OCI-M2 (cell line): ENCODE data around the gene CPT1B.
A peak's percentile ranks its signal among the peaks of the same experiment; 100 is the strongest.

ENCODE experiments used
- DNase-seq: peaks from one replicate; lab custom pipeline; 2025; ENCODE audit not compliant: unreplicated experiment; lab: John Stamatoyannopoulos, UW

CPT1B gene

DNA sequence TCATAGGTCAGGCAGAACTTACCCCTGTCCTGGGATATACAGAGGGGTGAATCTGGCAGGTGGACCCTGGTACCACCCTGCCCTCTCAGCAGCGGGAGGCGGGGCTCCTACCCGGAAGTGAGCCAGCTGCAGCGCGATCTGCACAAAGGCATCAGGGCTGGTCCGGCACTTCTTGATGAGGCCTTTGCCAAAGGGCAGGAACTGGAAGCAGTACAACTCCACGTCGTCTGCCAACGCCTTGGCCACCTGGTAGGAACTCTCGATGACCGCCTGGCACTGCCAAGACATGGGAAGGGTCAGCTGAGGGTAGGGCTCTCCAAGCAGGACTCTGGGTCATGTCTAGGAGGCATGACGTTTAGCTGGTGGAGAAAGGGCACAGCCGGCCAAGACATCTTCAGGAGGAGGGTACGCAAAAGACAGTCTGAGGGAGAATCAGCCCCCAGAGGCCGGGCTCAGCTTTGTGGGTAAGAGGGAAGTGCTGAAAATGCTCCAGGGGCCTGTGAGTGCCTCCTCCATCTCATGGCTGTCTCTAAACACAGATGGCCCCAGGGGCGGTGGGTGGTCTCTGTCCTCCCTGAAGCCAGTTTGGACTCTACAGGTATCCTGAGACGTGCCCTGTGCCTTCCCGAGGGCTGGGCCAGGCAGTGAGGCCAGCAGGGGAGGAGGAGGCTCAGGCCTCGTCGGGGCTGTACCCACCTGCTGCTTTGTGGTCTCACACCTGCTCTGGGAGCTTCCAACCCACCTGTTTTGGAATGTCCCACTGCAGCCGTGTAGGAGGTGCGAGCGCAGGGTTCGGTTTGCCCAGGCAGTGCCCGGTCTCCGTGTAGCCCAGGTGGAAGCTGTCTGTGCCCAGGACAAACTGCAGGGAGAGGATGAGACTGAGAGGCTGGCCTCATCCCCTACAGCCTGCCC lies 6.7 kb downstream of the CPT1B start:
- no peak for DNase-seq

- DNase-seq: no peak
Observed at GRCh38 chr22:50570861-50571260, 7.4 kb downstream of the CPT1B start.

DNA sequence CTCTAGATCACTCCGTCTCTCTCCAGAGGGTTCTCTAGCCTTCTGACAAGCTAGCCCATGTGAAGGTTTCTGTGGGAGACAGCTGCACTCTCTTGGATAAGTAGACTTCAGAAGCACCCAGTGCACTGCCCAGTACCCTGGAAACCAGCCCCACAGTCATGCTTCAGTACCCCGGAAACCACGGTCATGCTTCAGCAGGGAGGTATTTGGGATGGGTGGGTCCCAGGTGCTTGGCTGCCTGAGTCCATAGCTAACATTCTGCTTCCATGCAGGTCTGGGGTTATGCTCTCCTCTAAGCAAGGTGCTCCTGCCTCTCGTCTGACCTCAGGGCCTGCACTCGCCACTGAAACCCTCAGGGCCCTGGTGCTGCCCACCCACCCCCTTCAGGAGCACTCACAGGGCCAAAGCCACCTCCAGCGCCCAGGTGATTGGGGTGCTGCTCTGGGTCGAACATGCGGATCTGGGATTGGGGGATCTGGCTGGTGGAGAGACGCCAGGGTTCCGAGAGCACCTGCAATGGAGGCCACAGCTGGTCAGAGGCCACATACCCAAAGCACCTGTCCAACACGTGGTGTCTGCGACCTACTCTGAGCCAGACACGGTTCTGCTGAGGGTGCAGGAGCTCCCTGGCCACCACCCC lies 8.2 kb downstream of the CPT1B start:
- DNase-seq: no peak

DNA sequence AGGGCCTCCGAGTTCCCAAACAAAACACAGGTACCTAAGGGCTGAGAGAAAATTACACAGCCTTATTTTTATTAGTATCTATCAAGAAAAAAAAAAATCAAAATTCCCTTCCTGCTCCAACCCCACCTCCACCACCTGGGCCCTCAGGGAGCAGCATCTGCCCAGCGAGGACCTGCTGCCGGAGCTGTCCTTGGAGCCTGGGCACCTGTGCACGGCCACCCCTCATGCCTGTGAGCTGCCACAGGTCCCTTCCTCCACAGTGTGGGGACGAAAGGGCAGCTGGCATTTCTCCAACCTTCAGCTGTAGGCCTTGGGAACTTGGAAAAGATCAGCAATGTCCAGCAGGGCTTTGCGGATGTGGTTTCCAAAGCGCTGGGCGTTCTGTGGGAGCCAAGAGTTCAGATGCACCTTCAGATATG lies 9.2 kb downstream of the CPT1B start:
- no peak for DNase-seq

DNA sequence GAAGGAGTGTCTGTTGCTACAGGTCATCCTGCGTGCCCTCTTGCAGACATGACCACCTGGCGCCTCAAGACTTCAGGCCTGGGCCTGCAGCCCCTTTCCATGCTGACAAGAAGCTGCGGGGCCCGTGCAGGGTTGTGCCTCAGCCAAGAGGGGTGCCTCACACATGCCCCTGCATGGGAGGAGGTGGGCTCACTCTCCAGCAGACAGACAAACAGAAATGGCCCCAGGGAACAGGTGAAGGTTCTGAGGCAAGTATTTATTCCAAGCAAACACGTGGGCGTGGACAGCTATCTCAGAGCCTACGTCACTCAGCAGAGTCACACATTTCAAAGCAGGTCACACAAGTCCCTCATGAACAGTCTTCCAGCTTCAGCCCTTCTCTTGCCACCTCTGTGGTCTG lies 9.6 kb downstream of the CPT1B start:
- DNase-seq: no peak

DNA sequence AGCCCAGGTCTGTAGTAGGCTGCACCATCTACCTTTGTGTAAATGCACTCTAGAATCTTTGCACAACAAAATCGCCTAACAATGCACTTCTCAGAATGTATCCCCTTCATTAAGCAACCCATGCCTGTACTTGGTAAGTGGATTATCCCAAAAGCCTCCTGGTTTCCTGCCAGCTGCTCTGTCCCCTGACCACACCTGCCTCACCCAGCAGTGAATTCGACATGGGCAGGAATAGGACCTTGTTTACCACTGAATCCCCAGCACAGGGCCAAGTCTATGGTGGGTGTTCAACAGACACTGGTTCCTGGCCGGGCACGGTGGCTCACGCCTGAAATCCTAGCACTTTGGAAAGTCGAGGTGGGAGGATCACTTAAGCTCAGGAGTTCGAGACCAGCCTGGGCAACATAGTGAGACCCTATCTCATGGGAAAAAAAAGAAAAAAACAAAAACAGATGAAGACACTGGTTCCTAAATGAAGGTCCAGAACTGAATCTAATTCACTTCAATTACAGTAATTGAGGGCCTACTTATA lies 10.4 kb downstream of the CPT1B start:
- no peak for DNase-seq

DNA sequence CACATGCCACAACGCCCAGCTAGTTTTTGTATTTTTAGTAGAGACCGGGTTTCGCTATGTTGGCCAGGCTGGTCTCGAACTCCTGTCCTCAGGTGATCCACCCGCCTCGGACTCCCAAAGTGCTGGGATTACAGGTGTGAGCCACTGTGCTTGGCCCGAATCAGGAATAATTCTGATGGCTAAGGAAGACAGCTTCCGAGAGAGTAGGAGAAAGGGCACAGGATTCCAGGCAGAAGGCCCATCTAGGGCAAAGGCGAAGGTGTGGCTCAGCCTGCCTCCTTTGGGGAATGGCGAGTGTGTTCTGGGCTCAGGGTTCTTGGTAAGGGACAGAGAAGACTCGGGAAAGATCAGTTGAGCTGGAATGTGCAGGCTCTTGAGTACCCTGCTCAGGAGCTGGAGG lies 13.9 kb downstream of the CPT1B start:
- no peak for DNase-seq

DNA sequence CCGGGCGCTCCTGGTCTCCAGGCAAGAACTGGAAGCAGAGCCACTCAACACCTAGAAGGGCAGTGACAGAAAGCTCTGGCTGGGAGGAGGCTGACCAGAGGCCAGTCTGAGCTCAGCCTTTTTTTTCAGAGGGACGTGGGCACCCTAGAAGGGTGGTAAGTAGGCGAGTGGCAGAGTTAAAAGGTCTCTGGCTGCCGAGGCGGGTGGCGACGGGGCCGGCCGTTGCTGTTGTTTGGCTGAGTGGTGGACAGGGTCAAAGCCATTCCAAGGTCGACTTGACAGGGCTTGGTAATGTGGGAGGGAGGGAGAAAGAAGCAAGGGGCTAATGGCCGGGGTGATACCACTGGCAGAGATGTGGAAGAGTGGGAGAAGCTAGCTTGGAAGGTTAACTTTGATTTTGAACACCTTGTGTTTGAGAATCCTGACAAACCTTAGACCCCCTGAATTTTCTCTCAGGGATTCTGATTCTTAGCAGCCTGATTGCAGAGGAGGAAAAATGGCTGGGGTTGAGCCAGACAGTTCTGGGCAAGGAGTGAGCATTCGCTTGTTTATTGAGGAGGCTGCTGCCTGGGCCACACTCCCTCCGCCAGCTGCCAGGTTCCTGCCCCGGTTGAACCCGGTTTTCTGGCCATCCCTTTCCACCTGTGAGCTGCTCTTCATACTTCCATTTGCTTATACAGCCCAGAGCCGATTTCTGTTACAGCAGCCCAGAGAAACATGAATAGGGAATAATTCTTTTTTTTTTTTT lies 14.6 kb downstream of the CPT1B start:
- no peak for DNase-seq

GRCh38 chr22:50562523-50563412 lies 15.5 kb downstream of the CPT1B start, which contains the start of gene SYCE3:
SYCE3 (minus strand) TSS chr22:50562919; CDS start chr22:50556405, 6,514 bp downstream.
- DNase-seq: peak; percentile 65

DNA sequence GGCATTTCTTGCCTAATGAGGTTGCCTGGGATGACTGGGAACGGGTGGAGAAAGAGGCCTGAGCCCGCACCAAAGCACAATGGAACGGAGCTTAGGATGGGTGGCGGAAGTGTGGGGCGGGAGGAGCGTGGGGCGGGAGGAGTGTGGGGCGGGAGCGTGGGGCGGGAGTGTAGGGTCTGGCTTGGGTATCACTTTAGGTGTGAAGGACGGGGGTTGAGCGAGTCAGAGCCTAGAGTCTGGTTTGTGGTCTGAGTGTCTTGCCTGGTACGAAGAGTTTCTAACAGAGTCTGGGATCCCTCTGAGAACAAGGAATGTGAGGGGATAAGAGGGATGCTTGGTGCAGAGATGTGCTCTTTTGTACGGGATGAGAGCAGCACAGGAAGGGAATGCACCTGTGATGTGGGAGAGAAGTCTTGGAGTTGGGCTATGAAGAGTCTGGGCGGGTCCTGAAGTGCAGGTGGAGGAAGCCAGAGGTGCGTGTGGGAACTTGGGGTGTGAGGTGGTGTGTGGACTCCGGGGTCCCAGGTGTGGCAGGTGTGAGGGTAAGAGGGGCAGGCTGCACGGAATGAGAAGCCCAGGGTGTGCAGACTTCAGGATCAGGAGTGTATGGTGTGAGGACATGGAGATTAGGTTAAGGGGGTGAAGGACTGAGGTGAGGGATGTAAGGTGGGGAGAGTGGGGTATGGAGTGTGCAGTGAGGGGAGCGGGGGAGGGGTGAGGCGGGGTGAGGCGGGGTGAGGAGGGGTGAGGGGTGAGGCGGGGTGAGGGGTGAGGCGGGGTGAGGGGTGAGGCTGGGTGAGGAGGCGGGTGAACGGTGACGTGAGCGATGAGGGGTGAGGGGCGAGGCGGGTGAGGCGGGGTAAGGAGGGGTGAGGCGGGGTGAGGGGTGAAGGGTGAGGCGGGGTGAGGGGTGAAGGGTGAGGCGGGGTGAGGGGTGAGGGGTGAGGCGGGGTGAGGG lies 16.5 kb downstream of the CPT1B start:
- no peak for DNase-seq

DNA sequence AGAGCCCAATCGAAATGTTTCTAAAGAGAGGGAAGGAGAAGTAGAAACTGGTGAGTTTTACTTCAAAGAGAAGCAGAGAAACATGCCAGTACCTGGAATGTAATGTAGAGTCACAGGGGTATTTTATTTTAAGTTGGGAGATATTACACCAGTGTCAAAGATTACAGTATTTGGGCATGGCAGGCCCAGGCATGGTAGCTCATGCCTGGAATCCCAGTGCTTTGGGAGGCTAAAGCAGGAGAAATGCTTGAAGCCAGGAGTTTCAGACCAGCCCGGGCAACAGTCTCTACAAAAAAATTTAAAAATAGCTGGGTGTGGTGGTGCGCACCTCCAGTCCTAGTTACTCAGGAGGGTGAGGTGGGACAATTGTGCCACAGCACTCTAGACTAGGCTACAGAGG lies 18.2 kb downstream of the CPT1B start:
- no peak for DNase-seq

DNA sequence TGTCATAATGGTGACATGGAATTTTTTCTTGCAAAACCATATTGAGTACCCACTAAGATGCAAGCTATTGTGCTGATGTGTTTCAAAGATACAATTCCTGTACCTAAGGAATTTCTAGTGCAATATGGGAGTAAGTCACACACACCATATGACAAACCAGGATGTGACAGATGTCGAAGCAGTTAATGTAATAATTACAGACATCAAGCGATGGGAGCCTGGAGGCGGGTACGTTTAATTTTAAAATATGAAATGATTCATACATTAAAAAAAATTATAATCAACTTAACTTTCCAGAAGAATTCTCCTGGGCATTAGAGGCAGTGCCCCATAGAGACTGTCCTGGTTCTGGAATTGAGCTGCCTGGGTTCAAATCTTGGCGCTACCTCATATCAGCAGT lies 21.5 kb downstream of the CPT1B start:
- no peak for DNase-seq

DNA sequence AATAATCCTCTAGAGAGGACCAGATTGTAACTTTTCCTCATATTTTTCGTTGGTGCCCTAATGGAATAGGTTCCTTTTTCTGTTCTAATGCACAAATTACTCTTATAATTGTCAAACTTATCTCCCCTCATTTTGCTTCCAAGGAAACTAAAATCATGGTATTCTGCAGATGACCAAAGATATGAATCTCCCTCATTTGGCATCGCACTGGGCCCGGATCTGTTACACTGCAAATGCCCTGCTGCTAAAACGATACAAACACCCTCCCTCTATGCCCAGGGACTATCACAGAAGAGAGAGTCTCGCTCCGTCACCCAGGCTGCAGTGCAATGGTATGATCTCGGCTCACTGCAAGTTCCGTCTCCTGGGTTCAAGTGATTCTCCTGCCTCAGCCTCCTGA lies 24.9 kb downstream of the CPT1B start:
- DNase-seq: no peak

DNA sequence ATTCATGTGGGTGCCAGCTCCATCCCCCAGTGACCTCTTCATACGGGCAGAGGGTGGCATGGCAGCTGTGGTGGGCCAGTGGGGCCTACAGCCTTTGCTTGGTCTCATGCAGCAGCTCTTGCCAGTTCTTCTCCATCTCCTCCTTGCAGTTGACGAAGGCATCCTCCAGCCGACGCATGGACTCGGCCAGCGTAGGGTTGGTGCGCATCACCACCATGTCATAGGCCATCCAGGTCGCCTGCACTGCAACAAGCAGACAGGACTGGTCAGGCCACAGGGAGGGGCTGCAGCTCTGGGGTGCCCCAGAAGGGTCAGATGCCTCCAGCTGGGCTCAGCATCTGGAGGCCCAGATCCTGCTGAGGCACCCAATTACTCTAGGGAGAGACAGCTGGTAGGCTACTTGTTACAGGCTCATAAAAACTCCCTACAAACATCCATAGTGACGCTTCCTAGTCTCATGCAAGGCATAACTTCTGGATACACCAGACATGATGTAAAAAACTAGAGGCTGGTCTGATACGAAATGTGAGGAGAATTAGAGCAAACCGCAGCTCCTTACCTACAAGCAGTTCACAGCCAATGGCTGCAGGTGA lies 27.0 kb downstream of the CPT1B start:
- DNase-seq: no peak

DNA sequence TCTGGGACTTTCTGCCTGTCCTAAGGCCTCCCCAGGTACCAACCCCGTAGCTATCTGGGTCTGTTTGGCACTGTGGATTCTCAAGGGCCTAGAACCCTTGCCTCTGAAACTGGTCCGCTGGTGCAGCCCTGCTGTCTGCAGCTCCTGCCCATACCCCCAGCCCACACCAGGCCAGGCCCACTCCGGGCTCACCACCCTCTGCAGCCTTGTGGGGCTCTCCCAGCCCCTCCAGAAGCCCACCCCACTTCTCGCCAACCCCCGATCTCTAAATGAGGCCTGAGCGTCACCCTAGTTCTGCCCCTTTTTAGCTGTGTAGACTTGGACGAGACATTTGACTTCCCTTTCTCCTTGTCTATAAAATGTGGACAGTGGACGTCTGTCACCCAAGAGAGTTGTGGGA lies 27.8 kb downstream of the CPT1B start:
- DNase-seq: no peak

DNA sequence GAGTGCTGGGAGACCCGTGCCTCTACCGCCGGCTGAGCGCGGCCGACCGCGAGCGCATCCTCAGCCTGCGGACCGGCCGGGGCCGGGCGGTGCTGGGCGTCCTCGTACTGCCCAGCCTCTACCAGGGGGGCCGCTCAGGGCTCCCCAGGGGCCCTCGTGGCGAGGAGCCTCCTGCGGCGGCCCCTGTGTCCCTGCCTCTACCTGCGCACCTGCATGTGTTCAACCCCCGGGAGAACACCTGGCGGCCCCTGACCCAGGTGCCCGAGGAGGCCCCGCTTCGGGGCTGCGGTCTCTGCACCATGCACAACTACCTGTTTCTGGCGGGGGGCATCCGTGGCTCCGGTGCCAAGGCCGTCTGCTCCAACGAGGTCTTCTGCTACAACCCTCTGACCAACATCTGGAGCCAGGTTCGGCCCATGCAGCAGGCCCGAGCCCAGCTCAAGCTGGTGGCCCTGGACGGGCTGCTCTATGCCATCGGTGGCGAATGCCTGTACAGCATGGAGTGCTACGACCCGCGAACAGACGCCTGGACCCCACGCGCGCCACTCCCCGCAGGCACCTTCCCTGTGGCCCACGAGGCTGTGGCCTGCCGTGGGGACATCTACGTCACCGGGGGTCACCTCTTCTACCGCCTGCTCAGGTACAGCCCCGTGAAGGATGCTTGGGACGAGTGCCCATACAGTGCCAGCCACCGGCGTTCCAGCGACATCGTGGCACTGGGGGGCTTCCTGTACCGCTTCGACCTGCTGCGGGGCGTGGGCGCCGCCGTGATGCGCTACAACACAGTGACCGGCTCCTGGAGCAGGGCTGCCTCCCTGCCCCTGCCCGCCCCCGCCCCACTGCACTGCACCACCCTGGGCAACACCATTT lies 29.1 kb downstream of the CPT1B start:
- no peak for DNase-seq

- DNase-seq: no peak
Observed at GRCh38 chr22:50548040-50548920, 29.9 kb downstream of the CPT1B start.
